ENCODE data around the gene TMEM170A.

Gene TMEM170A

GRCh38 chr16:75494184-75494583 lies 29.7 kb upstream of the TMEM170A start:
- Histone ChIP-seq H3K36me3 (ENCODE audit: control insufficient read depth, insufficient read depth, low read length, severe bottlenecking) (no peaks in the 10 kb centered on the region), H3K4me3 (ENCODE audit: low read length) (peak overlapping the region; percentile 68), H3K4me1 (ENCODE audit: control insufficient read depth, insufficient read depth, low read length) (peaks cover 4% of the 10 kb centered on the region), H3K9ac (ENCODE audit: low read length) (no peak overlapping the region), H3K27me3 (replicated peaks; ENCODE audit: control insufficient read depth, insufficient read depth, low read length) (peaks cover 23% of the 10 kb centered on the region), H3K9me3 (ENCODE audit: control insufficient read depth, low read length) (no peaks in the 10 kb centered on the region)
- DNase-seq (ENCODE audit: low read depth) = no peak

DNA sequence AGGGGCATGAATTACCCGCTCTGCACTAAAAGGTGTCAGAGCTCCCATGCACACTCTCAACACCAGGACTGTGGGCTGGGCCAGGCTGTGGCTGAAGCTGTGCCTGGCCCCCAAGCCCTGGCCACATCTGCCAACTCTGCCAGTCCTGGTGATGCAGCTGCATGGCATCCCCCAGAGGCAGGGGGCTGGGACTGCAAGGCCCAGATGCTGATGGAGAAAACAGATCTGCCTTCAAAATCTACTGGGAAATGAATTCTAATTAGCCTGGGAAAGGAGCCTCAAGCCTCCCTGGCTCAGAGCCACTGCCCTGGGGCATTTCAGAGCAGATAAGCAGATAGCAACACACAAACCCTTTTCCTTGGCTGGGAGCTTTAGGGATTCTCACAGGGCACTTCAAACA lies 27.4 kb upstream of the TMEM170A start:
- no peaks in the 10 kb centered on the region for H3K9me3 ChIP-seq (ENCODE audit: control insufficient read depth, low read length)
- peaks cover 23% of the 10 kb centered on the region for H3K27me3 ChIP-seq (replicated peaks; ENCODE audit: control insufficient read depth, insufficient read depth, low read length)
- DNase-seq (ENCODE audit: low read depth) = peak; percentile 30
- peaks cover 4% of the 10 kb centered on the region for H3K4me1 ChIP-seq (ENCODE audit: control insufficient read depth, insufficient read depth, low read length)
- H3K4me3 ChIP-seq (ENCODE audit: low read length) = no peak overlapping the region
- no peak overlapping the region for H3K9ac ChIP-seq (ENCODE audit: low read length)
- H3K36me3 ChIP-seq (ENCODE audit: control insufficient read depth, insufficient read depth, low read length, severe bottlenecking) = no peaks in the 10 kb centered on the region

- Histone ChIP-seq H3K4me3 (ENCODE audit: low read length) (no peak overlapping the region), H3K27me3 (replicated peaks; ENCODE audit: control insufficient read depth, insufficient read depth, low read length) (peaks cover 7% of the 10 kb centered on the region), H3K4me1 (ENCODE audit: control insufficient read depth, insufficient read depth, low read length) (no peaks in the 10 kb centered on the region), H3K9me3 (ENCODE audit: control insufficient read depth, low read length) (no peaks in the 10 kb centered on the region), H3K9ac (ENCODE audit: low read length) (no peak overlapping the region), H3K36me3 (ENCODE audit: control insufficient read depth, insufficient read depth, low read length, severe bottlenecking) (no peaks in the 10 kb centered on the region)
- no peak for DNase-seq (ENCODE audit: low read depth)
Observed at GRCh38 chr16:75488322-75488721, 23.8 kb upstream of the TMEM170A start.

- no peak for DNase-seq (ENCODE audit: low read depth)
- H3K36me3 ChIP-seq (ENCODE audit: control insufficient read depth, insufficient read depth, low read length, severe bottlenecking) = no peaks in the 10 kb centered on the region
- no peaks in the 10 kb centered on the region for H3K9me3 ChIP-seq (ENCODE audit: control insufficient read depth, low read length)
- peaks cover 9% of the 10 kb centered on the region for H3K27me3 ChIP-seq (replicated peaks; ENCODE audit: control insufficient read depth, insufficient read depth, low read length)
- no peaks in the 10 kb centered on the region for H3K4me1 ChIP-seq (ENCODE audit: control insufficient read depth, insufficient read depth, low read length)
- no peak overlapping the region for H3K4me3 ChIP-seq (ENCODE audit: low read length)
- no peak overlapping the region for H3K9ac ChIP-seq (ENCODE audit: low read length)
Observed at GRCh38 chr16:75486676-75487313, 22.3 kb upstream of the TMEM170A start.

DNA sequence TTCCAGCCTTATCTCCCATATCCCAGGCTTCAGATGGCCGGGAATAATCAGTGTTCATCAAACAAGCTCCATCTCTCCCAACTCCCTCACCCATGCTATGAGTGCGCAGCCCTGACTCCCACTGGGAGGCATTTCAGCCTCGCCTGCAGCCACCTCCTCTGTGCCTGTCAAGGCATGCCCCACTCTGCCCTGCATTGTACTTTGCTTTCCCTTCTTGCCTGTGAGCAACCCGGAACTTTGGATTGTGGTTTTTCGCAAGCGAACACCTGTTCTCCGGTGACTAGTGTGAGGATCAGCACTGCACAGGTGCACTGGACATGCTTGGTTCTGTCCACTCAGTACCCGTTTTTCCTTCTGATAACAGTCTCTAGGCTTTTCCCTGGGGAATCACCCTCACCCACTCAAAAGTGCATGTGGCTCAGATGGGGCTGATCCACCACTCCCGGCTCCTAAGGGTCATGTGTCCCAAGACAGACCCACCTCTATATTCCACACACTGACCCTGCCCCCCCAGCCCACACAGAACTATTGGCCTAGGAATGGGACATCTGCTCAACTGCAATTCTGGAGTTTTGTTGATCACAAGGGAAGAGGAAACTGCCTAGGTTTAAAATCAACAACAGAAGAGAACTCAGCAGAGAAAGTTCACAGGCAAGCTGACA lies 21.7 kb upstream of the TMEM170A start:
- no peak overlapping the region for H3K9ac ChIP-seq (ENCODE audit: low read length)
- no peaks in the 10 kb centered on the region for H3K36me3 ChIP-seq (ENCODE audit: control insufficient read depth, insufficient read depth, low read length, severe bottlenecking)
- H3K4me1 ChIP-seq (ENCODE audit: control insufficient read depth, insufficient read depth, low read length) = no peaks in the 10 kb centered on the region
- H3K27me3 ChIP-seq (replicated peaks; ENCODE audit: control insufficient read depth, insufficient read depth, low read length) = peaks cover 13% of the 10 kb centered on the region
- DNase-seq (ENCODE audit: low read depth) = no peak
- H3K4me3 ChIP-seq (ENCODE audit: low read length) = no peak overlapping the region
- no peaks in the 10 kb centered on the region for H3K9me3 ChIP-seq (ENCODE audit: control insufficient read depth, low read length)

GRCh38 chr16:75485230-75486013 lies 20.9 kb upstream of the TMEM170A start:
- no peaks in the 10 kb centered on the region for H3K36me3 ChIP-seq (ENCODE audit: control insufficient read depth, insufficient read depth, low read length, severe bottlenecking)
- no peaks in the 10 kb centered on the region for H3K9me3 ChIP-seq (ENCODE audit: control insufficient read depth, low read length)
- no peak overlapping the region for H3K9ac ChIP-seq (ENCODE audit: low read length)

DNA sequence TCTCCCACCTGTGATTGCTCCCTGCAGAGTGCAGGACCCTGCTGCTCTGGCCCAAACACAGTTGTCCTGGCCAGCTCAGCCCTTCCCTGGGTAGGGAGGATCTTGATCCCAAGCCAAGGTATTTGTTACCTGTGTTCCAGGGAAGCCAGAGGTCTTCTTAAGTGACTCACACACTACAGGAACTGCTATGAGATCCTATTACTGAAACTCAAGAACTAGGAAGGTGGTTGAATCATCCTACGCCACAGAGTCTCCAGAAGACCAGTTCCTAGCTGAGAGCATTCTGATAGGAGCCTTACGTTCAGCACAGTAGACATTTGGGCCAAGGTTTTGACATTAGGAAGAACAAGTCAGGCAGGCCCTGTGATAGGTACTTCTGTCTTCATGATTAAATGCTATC lies 18.7 kb upstream of the TMEM170A start:
- H3K9ac ChIP-seq (ENCODE audit: low read length) = no peak overlapping the region
- no peak for DNase-seq (ENCODE audit: low read depth)
- H3K4me1 ChIP-seq (ENCODE audit: control insufficient read depth, insufficient read depth, low read length) = no peaks in the 10 kb centered on the region
- no peaks in the 10 kb centered on the region for H3K36me3 ChIP-seq (ENCODE audit: control insufficient read depth, insufficient read depth, low read length, severe bottlenecking)
- no peaks in the 10 kb centered on the region for H3K9me3 ChIP-seq (ENCODE audit: control insufficient read depth, low read length)
- H3K4me3 ChIP-seq (ENCODE audit: low read length) = no peak overlapping the region
- peaks cover 18% of the 10 kb centered on the region for H3K27me3 ChIP-seq (replicated peaks; ENCODE audit: control insufficient read depth, insufficient read depth, low read length)

More at GRCh38 chr16:75485230-75486013, 20.9 kb upstream of the TMEM170A start:
- Histone ChIP-seq H3K4me3 (ENCODE audit: low read length) (no peak overlapping the region), H3K4me1 (ENCODE audit: control insufficient read depth, insufficient read depth, low read length) (no peaks in the 10 kb centered on the region), H3K27me3 (replicated peaks; ENCODE audit: control insufficient read depth, insufficient read depth, low read length) (peaks cover 13% of the 10 kb centered on the region)
- DNase-seq (ENCODE audit: low read depth) = no peak

- Histone ChIP-seq H3K4me1 (ENCODE audit: control insufficient read depth, insufficient read depth, low read length) (no peaks in the 10 kb centered on the region), H3K9me3 (ENCODE audit: control insufficient read depth, low read length) (no peaks in the 10 kb centered on the region), H3K36me3 (ENCODE audit: control insufficient read depth, insufficient read depth, low read length, severe bottlenecking) (no peaks in the 10 kb centered on the region), H3K4me3 (ENCODE audit: low read length) (no peak overlapping the region), H3K9ac (ENCODE audit: low read length) (no peak overlapping the region), H3K27me3 (replicated peaks; ENCODE audit: control insufficient read depth, insufficient read depth, low read length) (peaks cover 19% of the 10 kb centered on the region)
- DNase-seq (ENCODE audit: low read depth) = no peak
Observed at GRCh38 chr16:75482434-75483205, 18.1 kb upstream of the TMEM170A start.

DNA sequence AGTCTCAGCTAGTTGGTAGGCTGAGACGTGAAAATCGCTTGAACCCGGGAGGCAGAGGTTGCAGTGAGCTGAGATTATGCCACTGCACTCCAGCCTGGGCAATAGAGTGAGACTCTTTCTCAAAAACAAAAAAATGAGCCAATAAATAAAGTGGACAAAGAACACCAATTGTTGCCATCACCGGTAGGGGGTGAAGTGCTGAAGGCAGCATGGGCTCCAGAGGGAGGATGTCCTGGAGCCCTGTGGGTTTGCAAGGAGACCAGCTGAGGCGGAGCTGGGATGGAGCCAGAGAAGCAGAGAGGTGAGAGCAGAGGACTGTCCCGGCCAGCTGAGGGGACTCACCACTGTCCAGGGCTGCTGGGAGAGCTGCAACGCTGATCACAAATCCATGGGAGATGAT lies 17.0 kb upstream of the TMEM170A start:
- peaks cover 27% of the 10 kb centered on the region for H3K27me3 ChIP-seq (replicated peaks; ENCODE audit: control insufficient read depth, insufficient read depth, low read length)
- no peak overlapping the region for H3K9ac ChIP-seq (ENCODE audit: low read length)
- no peaks in the 10 kb centered on the region for H3K9me3 ChIP-seq (ENCODE audit: control insufficient read depth, low read length)
- H3K4me3 ChIP-seq (ENCODE audit: low read length) = no peak overlapping the region
- no peaks in the 10 kb centered on the region for H3K4me1 ChIP-seq (ENCODE audit: control insufficient read depth, insufficient read depth, low read length)
- H3K36me3 ChIP-seq (ENCODE audit: control insufficient read depth, insufficient read depth, low read length, severe bottlenecking) = no peaks in the 10 kb centered on the region
- no peak for DNase-seq (ENCODE audit: low read depth)

GRCh38 chr16:75479421-75479990 lies 15.0 kb upstream of the TMEM170A start:
- H3K27me3 ChIP-seq (replicated peaks; ENCODE audit: control insufficient read depth, insufficient read depth, low read length) = peaks cover 27% of the 10 kb centered on the region
- no peaks in the 10 kb centered on the region for H3K4me1 ChIP-seq (ENCODE audit: control insufficient read depth, insufficient read depth, low read length)
- H3K36me3 ChIP-seq (ENCODE audit: control insufficient read depth, insufficient read depth, low read length, severe bottlenecking) = no peaks in the 10 kb centered on the region
- no peak overlapping the region for H3K9ac ChIP-seq (ENCODE audit: low read length)
- H3K4me3 ChIP-seq (ENCODE audit: low read length) = no peak overlapping the region
- DNase-seq (ENCODE audit: low read depth) = no peak
- H3K9me3 ChIP-seq (ENCODE audit: control insufficient read depth, low read length) = no peaks in the 10 kb centered on the region

Measured in adipocyte (in vitro differentiated cells).